A673 (cell line): Measurements from ENCODE around the gene CRACR2B. TPM values are rescaled to one million over a fixed set of nuclear protein-coding genes. Genes with fewer than 3 reads are reported as not detected.

Source experiments
- BruUV-seq: library from RNA; stranded (reverse); fragments of 400-500 nt; replicated peaks from 2 replicates; lab custom pipeline; 2021; lab: Mats Ljungman, UMichigan
- CTCF ChIA-PET: fragments of 300-600 bp; sonication (Branson Sonifier 250); formaldehyde crosslinking; loops from one replicate; lab custom pipeline; 2022; ENCODE audit warnings: antibody characterized with exemption; lab: Charles Lee
- POLR2A ChIA-PET: fragments of 300-600 bp; sonication (Branson Sonifier 250); formaldehyde crosslinking; loops from one replicate; lab custom pipeline; 2022; ENCODE audit warnings: antibody characterized with exemption; ENCODE audit not compliant: low non-redundant PET; lab: Charles Lee
- DNase-seq: peaks from one replicate; pipeline ENCODE4 v3.0.0-alpha.2; 2015; ENCODE audit warnings: low spot score
- H3K27ac ChIP-seq: fragments of 200-600 bp; sonication (generic); 2 replicates; pipeline ENCODE4 v1.5.1; 2016; ENCODE audit warnings: mixed run types, low read depth, mild to moderate bottlenecking, mixed read lengths, antibody characterized with exemption, low read length; ENCODE audit not compliant: poor library complexity, severe bottlenecking
- H3K27me3 ChIP-seq: fragments of 200-600 bp; sonication (generic); replicated peaks from 2 replicates; pipeline ENCODE4 v1.6.1; 2017; ENCODE audit warnings: mixed run types, low read depth, mild to moderate bottlenecking, mixed read lengths, antibody characterized with exemption, low read length; ENCODE audit not compliant: insufficient read depth, poor library complexity
- H3K36me3 ChIP-seq: fragments of 200-600 bp; sonication (generic); 2 replicates; pipeline ENCODE4 v1.6.1; 2016; ENCODE audit warnings: mixed run types, mild to moderate bottlenecking, mixed read lengths, antibody characterized with exemption, low read length; ENCODE audit not compliant: insufficient read depth, poor library complexity, severe bottlenecking
- H3K4me1 ChIP-seq: fragments of 200-600 bp; sonication (generic); 2 replicates; pipeline ENCODE4 v1.6.1; 2017; ENCODE audit warnings: mixed run types, mild to moderate bottlenecking, mixed read lengths, antibody characterized with exemption, low read length; ENCODE audit not compliant: insufficient read depth, poor library complexity, severe bottlenecking
- H3K4me3 ChIP-seq: fragments of 200-600 bp; sonication (generic); 2 replicates; pipeline ENCODE4 v1.5.1; 2016; ENCODE audit warnings: low read depth, mixed run types, mild to moderate bottlenecking, mixed read lengths, low read length; ENCODE audit not compliant: poor library complexity, severe bottlenecking
- H3K9me3 ChIP-seq: fragments of 200-600 bp; sonication (generic); 2 replicates; pipeline ENCODE4 v1.6.1; 2016; ENCODE audit warnings: mixed run types, low read depth, mild to moderate bottlenecking, mixed read lengths, antibody characterized with exemption, low read length; ENCODE audit not compliant: poor library complexity, severe bottlenecking
- EZH2 ChIP-seq: fragments of 200-600 bp; sonication (generic); IDR thresholded peaks from 2 replicates; pipeline ENCODE4 v1.6.1; 2017; ENCODE audit warnings: borderline replicate concordance, low read depth, mild to moderate bottlenecking, mixed read lengths, antibody characterized with exemption, low read length; ENCODE audit not compliant: poor library complexity, severe bottlenecking
- intact Hi-C: fragments of 100-400 bp; cut with micrococcal nuclease; formaldehyde crosslinking; loops from one replicate; pipeline ENCODE4 v1.10.0; 2022; ENCODE audit not compliant: unreplicated experiment
- total RNA-seq: library from RNA; stranded (reverse); gene quantifications from 2 replicates; pipeline ENCODE4 v1.2.3, GENCODE V29; 2021
- TF ChIP-seq, protein P1 (sequence below): fragments of 300-800, 200-600 bp; sonication (generic); conservative IDR thresholded peaks from 2 replicates; pipeline ENCODE4 v1.5.1; 2017; ENCODE audit warnings: low read depth, mild to moderate bottlenecking, antibody characterized with exemption, low read length, moderate library complexity, mixed read lengths

The CRACR2B gene
- total RNA-seq, 1 experiment from 2014 or later = 1.1 TPM

DNA sequence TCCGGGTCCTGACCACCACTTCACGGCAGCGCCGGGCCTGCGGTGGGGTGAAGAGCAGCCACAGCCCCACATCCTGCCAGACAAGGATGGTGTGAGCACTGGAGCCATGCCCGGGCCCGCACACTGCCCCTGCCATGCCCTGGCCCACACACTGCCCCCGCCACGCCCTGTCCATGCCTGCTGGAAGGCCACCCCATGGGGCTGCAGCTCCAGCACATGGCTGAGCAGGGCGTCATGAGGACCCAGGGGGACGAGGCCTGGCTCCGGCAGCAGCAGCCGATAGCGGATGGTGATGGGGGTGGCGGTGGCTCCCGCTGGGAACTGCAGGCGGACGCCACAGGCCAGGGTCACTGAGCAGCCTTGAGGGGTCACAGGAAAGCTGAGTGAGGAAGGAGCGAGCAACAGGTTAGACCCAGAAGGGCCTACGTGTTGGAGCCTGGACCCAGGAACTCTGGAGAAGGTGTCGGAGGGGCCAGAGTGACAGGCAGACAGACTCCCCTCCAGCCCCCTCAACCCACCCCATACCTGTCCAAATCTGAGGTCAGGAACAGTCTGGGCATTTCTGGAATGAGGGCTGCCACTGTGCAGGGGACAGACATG, 25.6 kb upstream of the CRACR2B start:
- BruUV-seq = no TSS peak
- H3K4me3 ChIP-seq = no peak overlapping the region
- ChIA-PET POLR2A (no interaction called here), CTCF (no interaction called here)
- H3K4me1 ChIP-seq = no peaks in the 10 kb centered on the region
- no peaks in the 10 kb centered on the region for H3K9me3 ChIP-seq
- intact Hi-C loops = no loop called here
- no peak for DNase-seq
- TF ChIP-seq EZH2 = no peak
- TF ChIP-seq, protein P1, sequence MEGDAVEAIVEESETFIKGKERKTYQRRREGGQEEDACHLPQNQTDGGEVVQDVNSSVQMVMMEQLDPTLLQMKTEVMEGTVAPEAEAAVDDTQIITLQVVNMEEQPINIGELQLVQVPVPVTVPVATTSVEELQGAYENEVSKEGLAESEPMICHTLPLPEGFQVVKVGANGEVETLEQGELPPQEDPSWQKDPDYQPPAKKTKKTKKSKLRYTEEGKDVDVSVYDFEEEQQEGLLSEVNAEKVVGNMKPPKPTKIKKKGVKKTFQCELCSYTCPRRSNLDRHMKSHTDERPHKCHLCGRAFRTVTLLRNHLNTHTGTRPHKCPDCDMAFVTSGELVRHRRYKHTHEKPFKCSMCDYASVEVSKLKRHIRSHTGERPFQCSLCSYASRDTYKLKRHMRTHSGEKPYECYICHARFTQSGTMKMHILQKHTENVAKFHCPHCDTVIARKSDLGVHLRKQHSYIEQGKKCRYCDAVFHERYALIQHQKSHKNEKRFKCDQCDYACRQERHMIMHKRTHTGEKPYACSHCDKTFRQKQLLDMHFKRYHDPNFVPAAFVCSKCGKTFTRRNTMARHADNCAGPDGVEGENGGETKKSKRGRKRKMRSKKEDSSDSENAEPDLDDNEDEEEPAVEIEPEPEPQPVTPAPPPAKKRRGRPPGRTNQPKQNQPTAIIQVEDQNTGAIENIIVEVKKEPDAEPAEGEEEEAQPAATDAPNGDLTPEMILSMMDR = no peak
- no peaks in the 10 kb centered on the region for H3K27me3 ChIP-seq
- no peak overlapping the region for H3K27ac ChIP-seq
- peaks cover 13% of the 10 kb centered on the region for H3K36me3 ChIP-seq

DNA sequence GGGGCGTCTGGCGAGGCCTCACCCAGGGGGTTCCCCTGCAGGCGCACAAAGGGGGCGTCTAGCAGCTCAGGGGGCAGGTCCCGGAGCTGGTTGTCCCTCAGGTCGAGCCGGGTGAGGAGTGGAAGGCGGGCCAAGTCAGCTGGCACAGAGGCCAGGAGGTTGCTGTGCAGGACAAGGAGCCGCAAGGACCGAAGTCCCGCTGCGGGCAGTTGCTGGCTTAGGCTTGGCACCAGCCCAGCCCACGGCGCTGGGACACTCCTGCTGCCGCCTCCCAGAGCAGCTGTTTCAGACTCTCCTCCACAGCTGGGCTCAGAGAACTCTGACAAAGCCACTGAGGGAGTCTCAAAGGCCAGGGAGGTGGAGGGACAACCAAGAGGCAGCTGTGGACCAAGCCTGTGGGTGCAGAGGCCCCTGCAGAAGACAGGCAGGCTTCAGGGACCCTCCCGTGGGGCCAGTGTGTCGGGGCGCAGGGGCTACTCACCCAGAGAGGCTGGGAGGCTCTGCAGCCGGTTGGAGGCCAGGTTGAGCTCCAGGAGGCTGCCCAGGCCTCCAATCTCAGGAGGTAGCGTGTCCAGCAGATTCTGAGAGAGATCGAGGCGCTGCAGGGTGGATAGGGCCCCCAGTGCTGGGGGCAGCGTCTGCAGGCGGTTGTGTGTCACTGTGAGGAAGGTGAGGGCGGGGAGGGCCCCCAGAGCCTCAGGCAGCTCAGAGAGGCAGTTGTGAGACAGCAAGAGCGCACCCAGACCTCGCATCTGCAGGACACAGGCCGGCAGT, 24.8 kb upstream of the CRACR2B start:
- Histone ChIP-seq H3K36me3 (peaks cover 13% of the 10 kb centered on the region), H3K27me3 (no peaks in the 10 kb centered on the region), H3K4me3 (no peak overlapping the region), H3K4me1 (no peaks in the 10 kb centered on the region), H3K27ac (no peak overlapping the region), H3K9me3 (no peaks in the 10 kb centered on the region)
- intact Hi-C loops = no loop called here
- ChIA-PET CTCF (no interaction called here), POLR2A (no interaction called here)
- DNase-seq = no peak
- BruUV-seq = no TSS peak
- TF ChIP-seq, protein P1 = no peak
- no peak for TF ChIP-seq EZH2

GRCh38 chr11:803467-803742, 24.3 kb upstream of the CRACR2B start:
- no peaks in the 10 kb centered on the region for H3K27me3 ChIP-seq
- no peak overlapping the region for H3K4me3 ChIP-seq
- POLR2A ChIA-PET = no interaction called here
- peaks cover 13% of the 10 kb centered on the region for H3K36me3 ChIP-seq
- DNase-seq = no peak
- TF ChIP-seq EZH2 = no peak
- TF ChIP-seq, protein P1 = no peak
- intact Hi-C loops = no loop called here
- H3K9me3 ChIP-seq = no peaks in the 10 kb centered on the region
- CTCF ChIA-PET = no interaction called here
- no peak overlapping the region for H3K27ac ChIP-seq
- no TSS peak for BruUV-seq
- no peaks in the 10 kb centered on the region for H3K4me1 ChIP-seq
